Measurements from ENCODE around the gene TLCD2.
"Not testable (repeated sequence)": the region's sequence is repeated elsewhere in the genome, so short reads cannot be mapped to it uniquely, and the experiment has no call there.

Gene TLCD2

GRCh38 chr17:1709971-1710806 lies at the start of gene TLCD2:
Gene TLCD2 (minus strand): TSS chr17:1710377. CDS start chr17:1710242, 135 bp downstream.
- DNase-seq = no peak

GRCh38 chr17:1759529-1759928 lies 49.4 kb upstream of the TLCD2 start:
- no peak for DNase-seq

GRCh38 chr17:1758807-1759206 lies 48.6 kb upstream of the TLCD2 start:
- no peak for DNase-seq

- no peak for DNase-seq
Measured at GRCh38 chr17:1755827-1756262, 45.7 kb upstream of the TLCD2 start.

GRCh38 chr17:1755252-1755826 lies 45.2 kb upstream of the TLCD2 start:
- DNase-seq = peak; percentile 40

- no peak for DNase-seq
Measured at GRCh38 chr17:1754430-1755112, 44.4 kb upstream of the TLCD2 start.

GRCh38 chr17:1753767-1754429 lies 43.7 kb upstream of the TLCD2 start:
- DNase-seq = no peak

- DNase-seq = no peak
Measured at GRCh38 chr17:1752425-1753262, 42.5 kb upstream of the TLCD2 start.

- no peak for DNase-seq
Measured at GRCh38 chr17:1750628-1751027, 40.5 kb upstream of the TLCD2 start.

GRCh38 chr17:1746975-1747543 lies 36.9 kb upstream of the TLCD2 start:
- DNase-seq = no peak

- no peak for DNase-seq
Measured at GRCh38 chr17:1745513-1746020, 35.4 kb upstream of the TLCD2 start.

- DNase-seq = no peak
Measured at GRCh38 chr17:1744551-1745512, 34.7 kb upstream of the TLCD2 start.

- DNase-seq = no peak
Measured at GRCh38 chr17:1743088-1743439, 32.9 kb upstream of the TLCD2 start.

- no peak for DNase-seq
Measured at GRCh38 chr17:1742371-1743087, 32.4 kb upstream of the TLCD2 start, which contains the start of gene SERPINF2. Gene SERPINF2 (plus strand): TSS chr17:1742871. CDS start chr17:1744996, 2,125 bp downstream.

- not testable (repeated sequence) for DNase-seq
Measured at GRCh38 chr17:1741899-1742298, 31.7 kb upstream of the TLCD2 start.

GRCh38 chr17:1737531-1738291 lies 27.5 kb upstream of the TLCD2 start:
- no peak for DNase-seq

GRCh38 chr17:1736348-1737281 lies 26.4 kb upstream of the TLCD2 start:
- no peak for DNase-seq

- DNase-seq = no peak
Measured at GRCh38 chr17:1735834-1736347, 25.7 kb upstream of the TLCD2 start.
